Prostate gland (tissue), 2 donors: ENCODE measurements around the gene MSH5. TPM values are rescaled to one million over a fixed set of nuclear protein-coding genes. Genes with fewer than 3 reads are reported as not detected.

Experiments used
- DNase-seq: peaks from one replicate; pipeline ENCODE4 v3.0.0-alpha.2; 2019; ENCODE audit warnings: low spot score
- H3K27ac ChIP-seq, 2 donors: fragments of 200-600 bp; sonication (generic); 2 replicates each; pipeline ENCODE4 v1.5.1; 2017 to 2019
- H3K27me3 ChIP-seq: fragments of 200-600 bp; sonication (generic); replicated peaks from 2 replicates; pipeline ENCODE4 v1.5.1; 2019; ENCODE audit not compliant: insufficient read depth
- H3K36me3 ChIP-seq, 2 donors: fragments of 200-600 bp; sonication (generic); 1 replicate in 1 of 2; 2 replicates in 1 of 2; pipeline versions ENCODE4 v1.5.1 to v1.8.1; 2017 to 2019
- H3K4me1 ChIP-seq: fragments of 200-600 bp; sonication (generic); replicated peaks from 2 replicates; pipeline ENCODE4 v1.5.1; 2019
- H3K4me3 ChIP-seq, 2 donors: fragments of 200-600 bp; sonication (generic); 2 replicates each; pipeline ENCODE4 v1.5.1; 2017 to 2019
- H3K9me3 ChIP-seq: fragments of 200-600 bp; sonication (generic); 2 replicates; pipeline ENCODE4 v1.5.1; 2017
- POLR2A ChIP-seq: fragments of 450-650 bp; IDR thresholded peaks from one replicate; pipeline ENCODE4 v1.6.1; 2016; ENCODE audit warnings: antibody characterized with exemption, mild to moderate bottlenecking
- POLR2AphosphoS5 ChIP-seq: sonication (generic); formaldehyde crosslinking; IDR thresholded peaks from one replicate; pipeline ENCODE4 v1.6.1; 2017; ENCODE audit warnings: antibody characterized with exemption
- WGBS: methylation state at CpG from one replicate; pipeline ENCODE4 v1.1.5; 2018; 5-methylcytosine and 5-hydroxymethylcytosine counted together
- intact Hi-C: fragments of 100-400 bp; cut with DNase I; formaldehyde crosslinking; loops from one replicate; pipeline ENCODE4 v1.14.2; 2022
- total RNA-seq, 2 donors: library from RNA; depleted of rRNA; stranded (reverse); fragments of >200 nt; gene quantifications; one replicate each; pipeline ENCODE4 v1.1.0, GENCODE V29; 2016
- TF ChIP-seq, protein P1 (sequence below), 4 experiments: fragments of 200-600 bp in 2 of 4; fragments of 450-650 bp in 2 of 4; sonication (generic) in 2 of 4; IDR thresholded peaks; 1 replicate in 3 of 4; 2 replicates in 1 of 4; pipeline ENCODE4 v1.5.1; 2016 to 2019; ENCODE audit warnings: antibody characterized with exemption in 4 of 4, mild to moderate bottlenecking in 2 of 4, moderate library complexity in 2 of 4

Gene MSH5
- total RNA-seq, 2 donors from 2014 or later: 10.5 to 72.4 TPM

DNA sequence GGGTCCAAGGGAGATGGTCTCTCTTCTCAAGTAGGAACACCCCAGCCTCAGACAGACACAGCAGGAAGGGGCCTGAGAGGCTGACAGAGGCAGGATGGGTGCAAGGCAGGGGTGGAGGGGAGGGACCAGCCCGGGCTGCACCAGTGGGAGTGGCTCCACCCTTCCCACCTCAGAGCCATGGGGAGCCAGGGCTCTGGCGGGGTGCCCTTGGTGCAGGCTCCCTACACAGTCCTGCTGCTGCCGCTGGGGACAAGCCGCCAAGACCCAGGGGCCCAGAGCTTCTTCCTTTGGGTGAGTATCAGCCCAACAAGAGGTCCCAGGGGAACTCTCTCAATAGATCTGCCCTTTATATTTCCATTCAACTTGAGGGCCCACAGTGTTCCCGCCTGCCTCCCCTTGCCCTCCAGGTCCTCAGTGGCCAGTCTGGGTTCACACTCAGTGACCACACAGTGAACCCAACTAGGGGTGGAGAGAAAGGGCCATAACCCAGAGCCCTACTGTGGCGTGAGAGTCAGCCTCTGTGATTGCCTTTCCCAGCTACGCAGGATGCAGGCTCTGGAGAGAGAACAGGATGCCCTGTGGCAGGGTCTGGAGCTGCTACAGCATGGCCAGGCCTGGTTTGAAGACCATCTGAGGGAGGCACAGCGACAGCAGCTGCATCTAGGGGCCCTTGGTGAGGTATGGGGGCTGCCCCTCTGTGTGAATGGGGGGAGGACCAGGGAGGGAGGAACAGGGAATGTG lies 23.2 kb downstream of the MSH5 start:
- Histone ChIP-seq H3K27ac (no peak overlapping the region), H3K9me3 (no peaks in the 10 kb centered on the region), H3K27me3 (no peaks in the 10 kb centered on the region), H3K36me3 (no peaks in the 10 kb centered on the region), H3K4me3 (no peak overlapping the region), H3K4me1 (no peaks in the 10 kb centered on the region)
- WGBS: 66% methylated on average over 7 of the region's 8 CpGs
- TF ChIP-seq POLR2A: no peak
- TF ChIP-seq, protein P1, sequence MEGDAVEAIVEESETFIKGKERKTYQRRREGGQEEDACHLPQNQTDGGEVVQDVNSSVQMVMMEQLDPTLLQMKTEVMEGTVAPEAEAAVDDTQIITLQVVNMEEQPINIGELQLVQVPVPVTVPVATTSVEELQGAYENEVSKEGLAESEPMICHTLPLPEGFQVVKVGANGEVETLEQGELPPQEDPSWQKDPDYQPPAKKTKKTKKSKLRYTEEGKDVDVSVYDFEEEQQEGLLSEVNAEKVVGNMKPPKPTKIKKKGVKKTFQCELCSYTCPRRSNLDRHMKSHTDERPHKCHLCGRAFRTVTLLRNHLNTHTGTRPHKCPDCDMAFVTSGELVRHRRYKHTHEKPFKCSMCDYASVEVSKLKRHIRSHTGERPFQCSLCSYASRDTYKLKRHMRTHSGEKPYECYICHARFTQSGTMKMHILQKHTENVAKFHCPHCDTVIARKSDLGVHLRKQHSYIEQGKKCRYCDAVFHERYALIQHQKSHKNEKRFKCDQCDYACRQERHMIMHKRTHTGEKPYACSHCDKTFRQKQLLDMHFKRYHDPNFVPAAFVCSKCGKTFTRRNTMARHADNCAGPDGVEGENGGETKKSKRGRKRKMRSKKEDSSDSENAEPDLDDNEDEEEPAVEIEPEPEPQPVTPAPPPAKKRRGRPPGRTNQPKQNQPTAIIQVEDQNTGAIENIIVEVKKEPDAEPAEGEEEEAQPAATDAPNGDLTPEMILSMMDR (IDR thresholded peaks at IDR 0.05): no peak
- no peak for TF ChIP-seq POLR2AphosphoS5
- DNase-seq: no peak
- intact Hi-C loops: no loop called here

DNA sequence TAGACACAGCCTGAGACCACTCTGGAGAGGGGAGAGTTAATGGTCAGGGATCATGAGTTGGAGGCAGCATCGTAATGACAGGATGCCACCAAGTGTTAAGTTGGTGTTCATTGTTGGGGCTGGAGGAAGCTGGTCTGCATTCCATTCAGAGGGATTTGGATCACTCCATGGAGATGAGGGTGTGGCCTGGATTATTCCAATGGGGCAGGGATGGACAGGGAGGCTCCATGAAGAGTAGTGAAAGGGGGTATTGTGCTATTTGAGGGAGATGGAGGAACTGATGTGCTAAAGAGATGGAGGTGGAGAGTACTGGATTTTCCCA lies 23.8 kb downstream of the MSH5 start:
- intact Hi-C loops: no loop called here
- Histone ChIP-seq H3K27me3 (no peaks in the 10 kb centered on the region), H3K36me3 (no peaks in the 10 kb centered on the region), H3K4me3 (no peak overlapping the region), H3K9me3 (no peaks in the 10 kb centered on the region), H3K27ac (no peak overlapping the region), H3K4me1 (no peaks in the 10 kb centered on the region)
- TF ChIP-seq POLR2A (no peak), POLR2AphosphoS5 (no peak)
- TF ChIP-seq, protein P1 (IDR thresholded peaks at IDR 0.05): no peak
- 20% methylated on average over 1 of the region's 1 CpG for WGBS
- DNase-seq: no peak

DNA sequence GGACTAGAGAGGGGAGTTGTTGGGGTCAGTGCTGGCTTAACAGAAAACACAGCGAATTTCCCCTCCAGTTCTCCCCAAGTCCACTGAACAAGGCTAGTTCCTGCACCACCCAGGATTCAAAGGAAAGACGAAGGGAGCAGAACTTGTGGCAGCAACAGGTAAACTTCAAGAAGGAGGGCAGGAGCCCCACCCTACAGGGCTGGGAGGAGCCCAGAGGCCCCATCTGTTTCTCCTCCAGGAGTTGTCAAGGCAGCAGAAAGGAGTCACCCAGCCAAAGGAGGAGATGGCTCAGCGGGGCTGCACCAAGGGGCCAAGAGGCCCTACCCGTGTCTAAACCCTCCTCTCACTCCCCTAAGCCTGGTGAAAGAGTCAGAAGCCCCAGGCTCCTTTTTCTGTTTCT lies 24.4 kb downstream of the MSH5 start:
- TF ChIP-seq POLR2A: no peak
- TF ChIP-seq, protein P1 (IDR thresholded peaks at IDR 0.05): no peak
- no peak for TF ChIP-seq POLR2AphosphoS5
- H3K36me3 ChIP-seq: no peaks in the 10 kb centered on the region
- intact Hi-C loops: no loop called here
- H3K27ac ChIP-seq: no peak overlapping the region
- 90% methylated on average over 4 of the region's 4 CpGs for WGBS
- DNase-seq: no peak
- no peaks in the 10 kb centered on the region for H3K27me3 ChIP-seq
- H3K9me3 ChIP-seq: no peaks in the 10 kb centered on the region
- no peak overlapping the region for H3K4me3 ChIP-seq
- H3K4me1 ChIP-seq: no peaks in the 10 kb centered on the region

DNA sequence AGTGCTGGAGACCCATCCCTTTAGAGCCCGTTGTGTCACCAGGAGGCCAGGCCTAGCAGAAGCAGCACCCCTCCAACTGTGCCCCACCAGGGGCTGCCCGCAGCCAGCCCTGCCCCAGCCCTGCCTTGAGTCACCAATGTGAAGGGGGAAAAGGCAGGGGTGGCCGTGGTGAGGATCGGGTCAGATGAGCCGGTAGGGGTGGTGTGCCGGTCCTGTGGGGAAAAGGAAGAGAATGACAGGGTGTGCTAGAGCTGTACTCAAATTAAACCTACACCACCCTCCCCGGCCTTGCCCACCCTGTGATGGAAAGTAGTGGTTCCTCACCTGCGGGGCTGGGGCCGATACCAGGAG lies 25.7 kb downstream of the MSH5 start:
- H3K36me3 ChIP-seq: no peaks in the 10 kb centered on the region
- H3K9me3 ChIP-seq: no peaks in the 10 kb centered on the region
- H3K4me3 ChIP-seq: no peak overlapping the region
- no peak overlapping the region for H3K27ac ChIP-seq
- WGBS: 93% methylated on average over 9 of the region's 9 CpGs
- DNase-seq: no peak
- no peaks in the 10 kb centered on the region for H3K4me1 ChIP-seq
- no peak for TF ChIP-seq POLR2AphosphoS5
- TF ChIP-seq POLR2A: no peak
- TF ChIP-seq, protein P1 (IDR thresholded peaks at IDR 0.05): no peak
- no peaks in the 10 kb centered on the region for H3K27me3 ChIP-seq
- intact Hi-C loops: no loop called here
